GM19193 (cell line): ENCODE data around the gene XIRP2.

Experiments used
- POLR2A ChIP-seq: IDR thresholded peaks from 4 replicates; pipeline ENCODE4 v1.6.1; 2011; ENCODE audit not compliant: insufficient read depth, insufficient read length; ENCODE audit errors: extremely low read depth

XIRP2 gene

DNA sequence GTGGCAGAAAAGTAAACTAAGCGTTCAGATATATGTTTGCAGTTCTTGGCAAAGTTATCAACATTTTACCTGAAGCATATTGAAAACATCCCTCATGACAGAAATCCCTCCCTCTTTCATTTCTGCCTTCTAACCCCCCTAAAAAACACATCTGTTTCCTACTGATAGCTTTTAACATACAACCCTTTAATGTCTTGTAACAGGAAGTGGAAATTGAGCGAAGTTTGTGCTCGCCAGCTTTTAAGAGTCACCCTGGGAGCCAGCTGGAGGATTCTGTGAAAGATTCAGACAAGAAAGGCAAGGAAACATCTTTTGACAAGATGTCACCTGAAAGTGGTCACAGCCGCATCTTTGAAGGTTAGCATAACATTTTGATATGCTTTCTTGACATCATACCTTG lies 247.4 kb downstream of the XIRP2 start:
- TF ChIP-seq POLR2A: no peak

DNA sequence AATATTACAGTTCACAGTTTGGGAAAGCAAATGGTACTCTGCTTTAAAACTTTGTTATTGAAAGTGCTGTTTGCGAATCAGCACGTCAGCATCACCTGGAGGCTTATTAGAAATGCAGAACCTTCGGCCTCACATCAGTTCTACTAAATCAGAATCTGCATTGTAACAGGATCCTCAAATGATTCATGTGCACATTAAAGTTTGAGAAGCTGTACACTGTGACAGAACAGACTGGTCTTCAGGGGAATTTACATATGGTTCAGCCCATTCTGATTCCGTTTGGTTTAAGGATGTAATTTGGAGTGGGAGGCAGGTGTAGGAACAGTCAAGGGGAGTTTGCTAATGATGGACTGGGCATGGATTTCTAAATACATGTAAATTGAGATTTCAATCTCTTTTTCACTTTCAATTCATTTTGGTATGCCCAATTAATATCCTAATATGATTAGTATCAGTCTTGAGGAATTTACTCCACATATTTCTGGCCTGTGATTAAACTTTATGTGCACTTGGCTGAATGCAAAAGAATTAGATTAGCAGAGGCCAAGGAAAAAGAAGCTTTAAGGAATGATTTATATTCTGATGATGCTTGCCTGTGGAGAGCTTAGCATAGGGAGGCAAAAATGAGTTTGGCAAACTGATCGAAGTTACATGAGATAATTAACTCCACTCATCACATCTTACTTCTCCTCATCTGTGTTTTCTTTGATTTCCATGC lies 248.8 kb downstream of the XIRP2 start:
- TF ChIP-seq POLR2A: no peak

DNA sequence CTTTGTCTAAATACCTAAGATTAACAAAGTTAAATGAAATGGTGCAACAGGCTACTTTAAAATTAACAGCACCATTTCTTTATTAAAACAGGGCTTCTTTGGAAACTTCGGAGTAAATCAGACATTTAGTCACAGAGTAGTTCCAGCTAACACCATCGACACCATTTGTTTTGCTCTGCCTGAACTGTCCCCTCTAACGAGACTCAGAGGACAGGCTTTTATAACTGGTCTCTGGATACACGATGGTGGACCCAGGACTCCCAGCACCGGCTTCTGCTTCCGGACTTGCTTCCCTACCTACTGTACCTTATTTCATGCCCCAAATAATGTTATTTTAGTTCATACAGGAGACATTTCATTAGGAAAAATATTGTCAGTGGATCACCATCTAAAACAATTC lies 252.1 kb downstream of the XIRP2 start:
- TF ChIP-seq POLR2A: no peak

DNA sequence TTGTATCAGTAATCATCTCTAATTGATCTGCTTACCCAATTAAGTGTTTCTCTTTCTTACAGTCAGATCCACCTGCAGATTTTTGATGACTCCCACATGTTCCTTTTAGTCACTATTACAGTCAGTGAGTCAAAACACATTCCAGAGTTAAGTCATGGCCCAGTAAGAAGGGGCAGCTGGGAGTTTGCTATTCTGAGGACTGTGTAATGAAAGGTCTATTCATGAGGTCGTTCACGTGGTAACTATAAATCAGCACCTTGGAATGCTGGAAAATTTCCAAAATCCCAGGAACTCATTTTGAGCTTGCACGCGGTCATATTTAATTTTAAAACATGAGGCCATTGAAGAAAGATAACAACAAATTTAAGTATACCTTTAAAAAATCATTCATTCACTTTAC lies 252.5 kb downstream of the XIRP2 start:
- TF ChIP-seq POLR2A: no peak

DNA sequence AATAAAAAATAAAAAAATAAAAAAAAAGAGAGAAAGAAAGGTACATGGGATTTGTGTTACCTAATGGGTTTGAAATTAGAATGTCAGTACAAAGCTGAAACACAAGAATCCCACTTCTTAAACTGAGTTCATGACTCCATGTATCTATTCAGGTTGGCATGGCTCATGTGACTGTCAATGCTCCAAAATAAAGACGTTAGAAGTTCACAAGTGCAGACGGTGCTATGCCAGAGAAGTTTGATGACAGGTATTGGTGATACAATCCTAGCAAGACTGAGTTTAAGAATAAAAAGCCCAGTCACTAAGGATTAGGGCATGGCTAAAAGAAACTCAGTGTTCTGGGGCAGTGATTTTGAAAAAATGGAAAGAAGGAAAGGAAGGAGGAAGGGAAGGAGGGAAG lies 254.3 kb downstream of the XIRP2 start:
- no peak for TF ChIP-seq POLR2A

DNA sequence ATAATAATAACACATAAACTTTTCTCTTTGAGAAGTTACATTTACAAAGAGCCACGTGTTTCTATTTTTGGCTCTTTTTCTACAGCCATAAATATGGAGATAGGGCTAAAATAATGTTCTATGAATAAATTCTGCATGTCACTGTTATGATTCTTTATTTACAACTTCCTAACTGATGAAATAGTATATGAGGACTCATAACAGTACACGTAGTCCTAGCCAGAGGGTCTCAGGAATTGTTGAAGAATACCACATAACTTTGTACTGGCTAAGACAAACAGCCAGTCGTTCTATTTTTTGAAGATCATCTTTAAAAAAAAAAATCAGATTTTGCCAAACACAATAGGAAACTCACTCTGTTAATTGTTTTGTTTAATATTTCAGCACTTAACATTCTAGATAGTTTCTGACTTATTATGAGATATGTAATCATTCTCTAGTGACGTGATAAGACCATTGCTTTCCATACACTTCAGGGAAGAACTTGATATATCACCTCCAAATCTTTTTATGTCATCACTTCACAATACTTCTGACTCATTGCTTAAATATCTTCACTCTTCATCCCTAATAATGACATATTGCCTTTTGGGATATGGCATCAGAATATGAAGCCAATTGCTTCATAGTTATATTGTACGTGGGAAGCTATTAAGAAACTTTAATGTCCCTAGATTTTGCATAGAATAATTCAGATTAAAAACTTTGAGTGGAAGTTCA lies 256.1 kb downstream of the XIRP2 start:
- no peak for TF ChIP-seq POLR2A

DNA sequence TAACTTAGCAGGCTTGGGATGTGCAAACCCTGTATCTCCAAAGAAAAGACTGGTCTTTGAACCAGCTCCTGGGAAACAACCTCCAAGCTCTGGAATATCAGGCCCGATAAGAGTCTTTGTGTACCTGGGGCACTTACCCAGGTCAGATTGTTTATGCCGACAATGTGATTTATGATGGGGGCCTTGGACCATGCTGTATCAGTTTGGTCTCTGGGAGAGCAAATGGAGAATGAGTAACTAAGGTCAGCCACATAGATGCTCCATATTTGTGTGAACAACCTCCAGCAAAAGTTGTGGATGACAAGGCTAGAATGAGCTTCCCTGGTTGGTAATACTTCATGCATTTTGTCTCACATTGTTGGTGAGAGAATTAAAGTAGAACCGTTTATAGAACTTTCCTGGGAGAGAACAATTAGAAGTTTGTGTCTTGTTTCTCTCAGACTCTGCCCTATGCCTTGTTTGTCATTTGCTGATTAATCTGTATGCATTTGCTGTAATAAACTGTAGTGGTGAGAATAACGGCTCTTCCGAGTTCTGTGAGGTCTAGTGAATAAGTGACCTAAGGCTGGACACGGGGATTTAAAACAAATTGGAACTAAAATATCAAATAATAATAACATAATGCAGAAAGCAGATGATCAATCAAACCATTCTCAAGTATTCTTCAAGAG lies 259.1 kb downstream of the XIRP2 start:
- no peak for TF ChIP-seq POLR2A

DNA sequence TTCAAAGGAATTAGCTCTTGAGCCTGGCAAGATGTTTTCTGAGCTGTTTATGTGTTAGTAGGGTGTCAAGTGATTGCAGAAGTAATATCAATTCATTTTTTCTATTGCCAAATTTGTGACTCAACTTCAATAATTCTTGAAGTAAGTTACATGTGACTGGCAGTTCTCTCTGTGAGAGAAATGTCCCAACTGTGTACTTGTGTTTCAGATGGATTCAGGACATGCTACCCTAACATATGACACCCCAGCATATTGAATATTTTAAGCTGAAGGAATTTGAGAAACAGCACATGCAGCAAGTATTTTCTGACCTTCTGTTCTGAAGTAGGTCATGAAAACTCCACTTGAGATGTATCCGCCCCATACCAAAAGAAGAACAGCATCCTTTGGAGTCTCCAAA lies 263.6 kb downstream of the XIRP2 start:
- TF ChIP-seq POLR2A: no peak

DNA sequence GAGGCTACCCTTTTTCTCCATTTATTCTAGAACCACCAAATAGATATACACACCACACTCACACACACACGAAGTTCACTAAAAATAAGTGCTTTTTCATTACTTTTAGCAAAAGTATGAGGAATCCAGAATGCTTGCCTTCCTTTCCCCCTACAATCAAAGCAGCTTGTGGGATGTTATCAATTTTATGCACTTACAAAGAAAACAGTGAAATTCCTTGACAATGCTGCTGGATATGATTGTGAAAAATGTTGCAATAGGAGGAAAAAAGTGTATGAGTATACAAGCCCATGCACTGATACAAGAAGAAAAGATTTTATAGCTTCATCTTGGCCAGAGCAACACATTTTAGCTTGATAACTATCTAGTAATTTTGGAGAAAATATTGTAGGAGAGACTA lies 269.2 kb downstream of the XIRP2 start:
- TF ChIP-seq POLR2A: no peak

DNA sequence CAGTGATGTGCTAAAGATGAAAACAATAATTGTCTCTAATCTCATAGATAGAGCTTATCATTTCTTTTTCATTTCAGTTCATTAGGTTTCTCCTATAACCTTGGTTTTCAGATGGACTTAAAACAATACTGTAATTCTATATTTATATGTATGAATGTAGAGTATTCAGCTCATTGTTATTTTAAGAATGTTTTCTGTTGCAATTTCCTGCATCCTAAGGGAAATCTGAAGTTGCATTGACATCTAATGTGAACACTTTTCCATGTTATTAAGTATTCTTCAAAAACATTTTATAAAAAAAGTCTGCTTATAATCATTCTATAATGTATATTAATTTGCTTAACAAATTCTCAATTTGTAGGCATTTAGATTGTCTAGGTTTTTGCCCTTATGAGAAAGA lies 288.9 kb downstream of the XIRP2 start:
- TF ChIP-seq POLR2A: no peak

DNA sequence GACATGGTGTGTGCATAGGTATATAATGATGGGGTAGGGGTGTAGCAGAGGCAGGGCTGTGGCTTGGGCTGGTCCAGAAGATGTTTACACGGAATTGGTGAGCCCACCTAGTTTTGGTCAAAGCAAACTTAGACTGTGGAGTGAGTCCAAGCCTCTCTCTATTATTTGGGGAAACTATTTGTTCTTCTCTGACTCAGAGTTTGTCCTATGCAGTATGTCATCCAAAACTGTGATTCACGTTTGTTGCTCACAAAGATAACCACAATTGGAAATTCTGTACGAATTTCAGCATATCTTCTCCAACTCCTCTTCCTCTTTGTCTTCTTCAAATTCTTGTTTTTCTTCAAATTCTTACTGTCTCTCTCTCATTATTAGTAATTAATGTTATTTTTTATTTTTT lies 292.9 kb downstream of the XIRP2 start:
- no peak for TF ChIP-seq POLR2A

DNA sequence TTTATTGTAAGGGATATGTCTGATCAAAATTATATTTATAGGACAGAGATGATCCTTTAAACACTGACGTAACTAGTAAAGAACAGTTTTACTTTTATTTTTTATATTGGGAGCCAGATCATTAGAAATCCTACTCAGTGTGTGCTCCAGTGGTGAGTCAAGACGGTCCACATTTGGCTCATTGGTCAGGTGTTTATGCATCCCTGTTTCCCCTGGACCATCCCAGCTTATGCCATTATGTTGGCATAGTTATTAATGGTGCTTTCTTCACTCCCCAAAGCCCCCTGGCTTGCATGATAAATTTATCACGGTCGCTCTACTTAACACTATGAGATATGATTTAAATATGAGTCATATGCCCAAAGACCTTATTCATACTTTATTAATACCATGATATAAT lies 293.4 kb downstream of the XIRP2 start:
- no peak for TF ChIP-seq POLR2A

DNA sequence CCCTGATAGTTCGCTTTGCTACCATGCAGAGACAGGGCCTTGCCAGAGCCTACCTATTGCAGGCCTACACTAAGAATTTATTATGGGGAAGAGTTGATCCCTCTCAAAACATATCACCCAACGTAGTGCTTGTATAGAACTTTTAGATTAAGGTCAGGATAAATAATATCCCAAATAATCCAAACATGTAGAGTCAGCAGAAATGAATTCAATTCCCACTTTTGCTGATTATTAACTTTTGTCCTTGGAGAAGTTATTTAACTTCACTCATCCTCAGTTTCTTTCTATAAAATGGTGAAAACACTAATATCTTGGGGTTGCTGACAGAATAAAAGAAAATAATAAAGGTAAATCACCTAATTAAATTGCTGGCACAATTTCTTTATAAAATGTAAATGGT lies 294.1 kb downstream of the XIRP2 start:
- no peak for TF ChIP-seq POLR2A

DNA sequence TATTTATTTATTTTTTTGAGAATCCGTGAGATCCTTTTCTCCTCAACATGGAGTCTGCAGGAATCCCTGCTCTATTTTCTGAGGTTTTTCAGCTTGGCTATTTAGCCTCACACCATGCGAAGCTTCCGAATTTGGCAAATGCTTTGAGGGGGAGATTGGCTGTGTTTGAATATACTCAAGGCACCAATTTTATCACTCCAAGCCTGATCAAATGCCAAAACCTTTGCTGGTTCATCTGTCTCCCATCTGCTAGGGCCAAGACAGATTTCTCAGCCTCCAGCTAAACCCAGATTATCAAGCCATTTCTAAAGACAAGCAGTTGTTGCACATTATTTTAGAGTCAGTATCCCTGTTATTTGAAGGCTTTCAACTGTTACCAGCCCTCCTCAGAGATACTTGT lies 295.7 kb downstream of the XIRP2 start:
- TF ChIP-seq POLR2A: no peak

DNA sequence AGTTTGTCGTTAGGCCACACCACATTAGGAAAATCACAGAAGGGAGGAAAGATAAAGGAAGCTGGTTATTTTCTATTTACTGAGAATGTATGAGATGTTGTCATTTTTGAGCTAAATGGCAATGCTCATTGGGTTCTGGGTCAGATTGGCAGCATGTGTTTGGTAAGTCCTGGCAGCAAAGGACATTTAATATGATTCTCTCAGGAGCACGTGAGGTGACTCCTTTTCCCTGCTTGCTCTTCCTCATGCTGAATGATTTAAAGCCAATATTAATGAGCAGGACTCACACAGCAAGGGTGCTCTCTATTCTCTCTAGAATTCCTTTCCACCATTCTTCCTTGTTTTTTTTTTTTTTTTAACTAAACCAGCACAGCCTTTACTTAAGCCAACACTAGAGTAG lies 298.2 kb downstream of the XIRP2 start:
- TF ChIP-seq POLR2A: no peak

DNA sequence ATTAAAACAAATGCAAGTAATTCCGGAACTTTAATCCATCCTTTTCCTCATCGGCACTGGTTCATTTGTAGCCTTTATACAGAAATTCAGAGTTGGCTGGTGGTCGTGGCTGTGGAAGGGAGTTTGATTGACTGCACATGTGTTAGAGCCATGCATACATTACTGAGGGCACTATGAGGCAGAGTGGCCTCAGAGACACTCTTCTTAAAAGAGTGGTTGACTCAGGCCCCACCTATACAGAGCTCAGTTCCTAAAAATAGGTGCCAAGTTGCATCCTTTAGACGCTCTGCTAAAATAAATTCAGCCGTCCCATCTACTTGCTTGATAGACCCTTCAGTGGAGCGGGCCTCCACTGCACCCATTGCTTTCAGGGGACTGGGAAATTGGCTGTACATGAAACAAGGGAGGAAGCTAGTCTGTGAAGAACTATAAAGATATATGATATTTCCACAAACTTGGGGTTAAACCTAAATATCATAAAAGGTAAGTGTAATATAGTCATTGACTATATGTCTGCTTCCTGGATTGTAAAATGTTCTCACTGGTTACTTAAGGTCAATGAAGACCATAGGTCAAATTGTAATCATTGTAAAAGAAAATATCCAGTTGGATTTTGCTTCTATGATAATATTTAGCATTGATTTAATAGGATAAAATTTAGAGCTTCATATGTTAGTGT lies 298.9 kb downstream of the XIRP2 start:
- TF ChIP-seq POLR2A: no peak
